ENCODE data around the gene COL23A1. TPM values are rescaled to one million over a fixed set of nuclear protein-coding genes. Genes with fewer than 3 reads are reported as not detected.

COL23A1 gene
- total and polyA plus RNA-seq, 2 donors (not counting 1 experiment from before 2014, with no cell fraction given): 0.20 TPM; not detected in 1

GRCh38 chr5:178363501-178364325, 226.5 kb downstream of the COL23A1 start:
- no peaks in the 10 kb centered on the region for H3K9me3 Mint-ChIP-seq (ENCODE audit: insufficient read depth)
- H3K9ac ChIP-seq (ENCODE audit: low read length): no peak overlapping the region

More at GRCh38 chr5:178363501-178364325, 226.5 kb downstream of the COL23A1 start:
- no peak overlapping the region for H2AFZ ChIP-seq (ENCODE audit: insufficient read depth, low read depth, low read length, poor library complexity, severe bottlenecking)
- H3K79me2 ChIP-seq (ENCODE audit: control insufficient read depth, insufficient read depth, low read length): no peaks in the 10 kb centered on the region
- H3K9me3 ChIP-seq (ENCODE audit: control extremely low read depth in 1 of 3, control insufficient read depth in 2 of 3, insufficient read depth in 1 of 3, low read length in 2 of 3): peaks cover 0 to 3% (median 0%) of the 10 kb centered on the region in 3 donors
- H3K4me1 ChIP-seq (ENCODE audit: control insufficient read depth in 2 of 2, insufficient read depth in 2 of 2, low read length in 2 of 2): no peaks in the 10 kb centered on the region
- no peak overlapping the region for H3K4me2 ChIP-seq (replicated peaks; ENCODE audit: low read depth, low read length, poor library complexity, severe bottlenecking)
- TF ChIP-seq EZH2 (IDR thresholded peaks at IDR 0.05; ENCODE audit: borderline replicate concordance, insufficient read depth, low read depth, low read length, poor library complexity, severe bottlenecking): no peak
- TF ChIP-seq CTCF (IDR thresholded peaks at IDR 0.05): no peak
- Mint-ChIP-seq H3K27me3 (peaks cover 21% of the 10 kb centered on the region), H3K4me3 (no peak overlapping the region), H3K27ac (no peak overlapping the region), H3K4me1 (no peaks in the 10 kb centered on the region)
- no peak for ATAC-seq (ENCODE audit: low read depth)
- no peaks in the 10 kb centered on the region for H3K27me3 ChIP-seq (replicated peaks in 1 of 4; ENCODE audit: control extremely low read depth in 1 of 4, control insufficient read depth in 3 of 4, insufficient read depth in 4 of 4, low read length in 3 of 4)
- WGBS (ENCODE audit: insufficient coverage): 83% methylated on average over 23 of the region's 25 CpGs
- DNase-seq: no peak
- ChIA-PET POLR2A (no interaction called here), CTCF (no interaction called here)
- intact Hi-C loops (cut with micrococcal nuclease): no loop called here
- no peak overlapping the region for H3K27ac ChIP-seq (ENCODE audit: low read length in 2 of 2)
- no peaks in the 10 kb centered on the region for H4K20me1 ChIP-seq (ENCODE audit: control insufficient read depth, insufficient read depth, low read length, poor library complexity, severe bottlenecking)
- H3K36me3 ChIP-seq (replicated peaks in 1 of 2; ENCODE audit: control extremely low read depth in 1 of 2, control insufficient read depth in 1 of 2, extremely low read depth in 1 of 2, insufficient read depth in 2 of 2, low read length in 1 of 2): no peaks in the 10 kb centered on the region
- no peak overlapping the region for H3K4me3 ChIP-seq (ENCODE audit: control extremely low read depth in 1 of 5, extremely low read depth in 1 of 5, insufficient read depth in 1 of 5, low read depth in 2 of 5, low read length in 4 of 5)

Measured in B cell (primary cell).